ENCODE results near the gene DNM3. TPM values are rescaled to one million over a fixed set of nuclear protein-coding genes. Genes with fewer than 3 reads are reported as not detected.

Gene DNM3
- total RNA-seq, 1 experiment from 2014 or later = 2.7 TPM

GRCh38 chr1:171798311-171798710 lies 43.0 kb upstream of the DNM3 start:
- H3K4me1 Mint-ChIP-seq = peaks cover 18 to 26% of the 10 kb centered on the region in 2 experiments
- H3K27ac ChIP-seq (ENCODE audit: insufficient read length, low read depth, low read length) = no peak overlapping the region
- H3K36me3 Mint-ChIP-seq (ENCODE audit: insufficient read depth in 1 of 3, low read depth in 3 of 3) = peaks cover 13 to 46% (median 33%) of the 10 kb centered on the region in 3 experiments; a peak in 6 of 7 replicates
- no peaks in the 10 kb centered on the region for H3K9me3 Mint-ChIP-seq
- H2BK15ac ChIP-seq (ENCODE audit: low read depth, low read length) = no peak overlapping the region
- no peak overlapping the region for H3K9ac ChIP-seq (ENCODE audit: extremely low read depth, insufficient read length, low read length)
- no peak overlapping the region for H2AFZ ChIP-seq (ENCODE audit: low read length)
- no peak overlapping the region for H2BK20ac ChIP-seq (ENCODE audit: low read depth, low read length, poor library complexity, severe bottlenecking)
- H4K91ac ChIP-seq (ENCODE audit: insufficient read length, low read depth, low read length) = no peak overlapping the region
- no peak overlapping the region for H3T11ph ChIP-seq (ENCODE audit: low read length)
- no peaks in the 10 kb centered on the region for H3K23me2 ChIP-seq (ENCODE audit: insufficient read length, low read depth, low read length, poor library complexity, severe bottlenecking)
- H3K18ac ChIP-seq (ENCODE audit: insufficient read length, low read depth, low read length) = no peak overlapping the region
- no peaks in the 10 kb centered on the region for H3K27me3 Mint-ChIP-seq (ENCODE audit: low read depth)
- TF ChIP-seq CTCF (conservative IDR thresholded peaks at IDR 0.05) = no peak
- no peak overlapping the region for H4K8ac ChIP-seq (replicated peaks; ENCODE audit: insufficient read length, low read depth, low read length)
- 0 out of 2 replicates have a peak, but pooled peaks cover 2% of the 10 kb centered on the region for H3K4me1 ChIP-seq (ENCODE audit: insufficient read depth, low read length)
- DNase-seq = no peak
- no peaks in the 10 kb centered on the region for H3K79me2 ChIP-seq (ENCODE audit: insufficient read depth, low read length)
- no peak overlapping the region; a peak in 1 of 7 replicates for H3K27ac Mint-ChIP-seq
- H3K4me3 Mint-ChIP-seq = no peak overlapping the region
- H4K5ac ChIP-seq (ENCODE audit: insufficient read length, low read depth, low read length) = no peak overlapping the region
- no peak overlapping the region for H2BK5ac ChIP-seq (ENCODE audit: insufficient read length, low read length)
- H2BK120ac ChIP-seq (ENCODE audit: low read depth, low read length, poor library complexity, severe bottlenecking) = no peak overlapping the region
- no peaks in the 10 kb centered on the region for H3K79me1 ChIP-seq (ENCODE audit: insufficient read depth, low read depth, low read length, poor library complexity, severe bottlenecking)
- H3K23ac ChIP-seq (ENCODE audit: insufficient read length, low read depth, low read length) = no peak overlapping the region
- H2AK5ac ChIP-seq (ENCODE audit: insufficient read length, low read length) = no peak overlapping the region
- no peak overlapping the region for H2BK12ac ChIP-seq (ENCODE audit: insufficient read length, low read depth, low read length)
- no peak overlapping the region for H3K4me2 ChIP-seq (ENCODE audit: insufficient read depth, insufficient read length, low read length)
- no peaks in the 10 kb centered on the region for H4K20me1 ChIP-seq (ENCODE audit: control insufficient read depth, insufficient read depth, insufficient read length)
- H3K27me3 ChIP-seq (ENCODE audit: insufficient read depth, low read length) = no peaks in the 10 kb centered on the region
- no peak overlapping the region for H3K14ac ChIP-seq (ENCODE audit: insufficient read depth, low read length)
- H3K56ac ChIP-seq (ENCODE audit: insufficient read length, low read depth, low read length) = no peak overlapping the region
- H3K4ac ChIP-seq (ENCODE audit: low read depth, low read length) = no peak overlapping the region
- no CpG with 5 or more reads among the region's 3 CpGs for WGBS (ENCODE audit: extremely low coverage, insufficient read length, low lambda C conversion rate)
- no peaks in the 10 kb centered on the region for H3K9me3 ChIP-seq (ENCODE audit: control insufficient read depth, low read depth, low read length)
